ENCODE measurements around the gene SOX18. TPM values are rescaled to one million over a fixed set of nuclear protein-coding genes. Genes with fewer than 3 reads are reported as not detected.

SOX18 gene
- total RNA-seq, 3 donors from 2014 or later = 4.7 to 20.0 (median 12.6) TPM

- intact Hi-C loops (cut with DNase I, micrococcal nuclease) = no loop called here
- H3K4me1 ChIP-seq (ENCODE audit: low read depth) = peaks cover 5% of the 10 kb centered on the region
- no peak for ATAC-seq
- H3K4me3 ChIP-seq = no peak overlapping the region
- no peak for TF ChIP-seq CTCF (IDR thresholded peaks at IDR 0.05)
- DNase-seq = no peak
- no peaks in the 10 kb centered on the region for H3K36me3 ChIP-seq (ENCODE audit: low read depth)
- H3K9me3 ChIP-seq = no peaks in the 10 kb centered on the region
These were observed 4.6 kb upstream of the SOX18 start for GRCh38 chr20:64053841-64054661.

GRCh38 chr20:64052987-64053840 is 3.8 kb upstream of the SOX18 start:
- Histone ChIP-seq H3K4me1 (ENCODE audit: low read depth) (peaks cover 5% of the 10 kb centered on the region), H3K4me3 (no peak overlapping the region), H3K9me3 (no peaks in the 10 kb centered on the region), H3K36me3 (ENCODE audit: low read depth) (no peaks in the 10 kb centered on the region)
- no peak for TF ChIP-seq CTCF (IDR thresholded peaks at IDR 0.05)
- intact Hi-C loops (cut with DNase I, micrococcal nuclease) = no loop called here
- no peak for DNase-seq
- no peak for ATAC-seq

GRCh38 chr20:64052326-64052722 is 2.9 kb upstream of the SOX18 start:
- intact Hi-C loops (cut with DNase I, micrococcal nuclease) = no loop called here
- Histone ChIP-seq H3K4me1 (ENCODE audit: low read depth) (peaks cover 5% of the 10 kb centered on the region), H3K36me3 (ENCODE audit: low read depth) (no peaks in the 10 kb centered on the region), H3K4me3 (no peak overlapping the region), H3K9me3 (no peaks in the 10 kb centered on the region)
- TF ChIP-seq CTCF (IDR thresholded peaks at IDR 0.05) = no peak
- no peak for DNase-seq
- no peak for ATAC-seq

- Histone ChIP-seq H3K9me3 (no peaks in the 10 kb centered on the region), H3K4me3 (no peak overlapping the region), H3K4me1 (ENCODE audit: low read depth) (peaks cover 5% of the 10 kb centered on the region), H3K36me3 (ENCODE audit: low read depth) (no peaks in the 10 kb centered on the region)
- no peak for TF ChIP-seq CTCF (IDR thresholded peaks at IDR 0.05)
- no peak for ATAC-seq
- no peak for DNase-seq
- intact Hi-C loops (cut with DNase I, micrococcal nuclease) = no loop called here
These were observed 2.3 kb upstream of the SOX18 start for GRCh38 chr20:64051561-64052325.

- Histone ChIP-seq H3K4me1 (ENCODE audit: low read depth) (peaks cover 5% of the 10 kb centered on the region), H3K36me3 (ENCODE audit: low read depth) (no peaks in the 10 kb centered on the region), H3K4me3 (no peak overlapping the region), H3K9me3 (no peaks in the 10 kb centered on the region)
- no peak for TF ChIP-seq CTCF (IDR thresholded peaks at IDR 0.05)
- ATAC-seq (no peak), DNase-seq (no peak)
- intact Hi-C loops (cut with DNase I, micrococcal nuclease) = no loop called here
These were observed 1.6 kb upstream of the SOX18 start for GRCh38 chr20:64051033-64051452.

Measured in mucosa of descending colon (tissue), 3 donors.